GM19099 (cell line): ENCODE data around the gene DGKH.

ENCODE experiments used
- POLR2A ChIP-seq: IDR thresholded peaks from 3 replicates; pipeline ENCODE4 v1.6.1; 2011; ENCODE audit warnings: low read depth; ENCODE audit not compliant: insufficient read length; ENCODE audit errors: extremely low read depth

The DGKH gene

DNA sequence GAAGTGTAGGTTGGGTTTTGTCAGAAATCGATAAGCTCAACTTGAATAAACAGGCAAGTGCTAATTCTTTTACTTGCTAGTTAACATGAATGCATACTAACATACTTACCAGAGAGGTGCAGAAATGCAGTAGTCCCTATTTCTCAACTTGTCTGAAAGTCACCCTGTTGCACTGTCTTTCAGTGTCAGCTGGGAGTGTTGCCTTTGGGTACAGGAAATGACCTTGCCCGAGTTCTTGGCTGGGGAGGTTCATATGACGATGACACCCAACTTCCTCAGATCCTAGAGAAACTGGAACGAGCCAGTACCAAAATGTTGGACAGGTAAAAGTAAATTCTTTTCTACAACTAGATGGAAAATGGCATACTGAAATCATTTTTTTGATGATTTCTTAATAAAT lies 120.0 kb downstream of the DGKH start:
- no peak for TF ChIP-seq POLR2A

DNA sequence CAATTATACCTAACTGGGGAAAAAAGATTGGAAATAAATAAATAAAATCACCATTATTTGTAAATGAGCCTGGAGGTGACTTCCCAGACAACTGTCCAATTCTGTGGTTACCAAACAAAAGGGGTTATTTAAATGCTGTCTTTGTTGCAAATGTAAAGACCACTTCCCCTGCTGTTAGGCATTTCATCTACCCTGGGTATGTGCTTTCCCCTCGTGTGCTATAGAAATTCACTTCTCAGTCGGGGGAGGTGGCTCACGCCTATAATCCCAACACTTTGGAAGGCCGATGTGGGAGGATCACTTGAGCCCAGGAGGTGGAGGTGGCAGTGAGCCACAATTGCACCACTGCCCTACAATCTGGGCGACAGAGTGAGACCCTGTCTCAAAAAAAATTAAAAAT lies 121.6 kb downstream of the DGKH start:
- TF ChIP-seq POLR2A = no peak

DNA sequence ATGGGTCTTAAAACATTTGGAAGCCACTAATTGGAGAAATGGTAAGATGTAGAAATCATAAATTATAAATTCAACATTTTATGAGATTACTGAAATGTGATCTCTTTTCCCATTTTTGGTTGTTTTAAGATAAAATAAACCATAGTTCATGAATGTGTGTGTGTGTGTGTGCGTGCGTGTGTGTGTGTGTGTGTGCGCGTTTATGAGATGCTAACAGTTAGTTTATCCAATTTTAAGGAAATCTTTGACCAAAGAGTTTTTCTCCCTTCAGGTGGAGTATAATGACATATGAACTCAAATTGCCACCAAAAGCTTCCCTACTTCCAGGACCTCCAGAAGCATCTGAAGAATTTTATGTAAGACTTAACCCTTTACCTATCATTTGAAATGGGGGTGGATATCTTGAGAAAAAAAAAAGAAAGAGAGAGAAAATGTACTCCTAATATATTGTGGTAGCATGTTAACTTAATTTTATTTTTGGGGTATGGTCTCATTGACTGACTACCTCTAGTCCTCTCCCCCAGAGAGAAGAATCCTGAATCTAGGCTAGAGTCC lies 125.4 kb downstream of the DGKH start:
- no peak for TF ChIP-seq POLR2A

DNA sequence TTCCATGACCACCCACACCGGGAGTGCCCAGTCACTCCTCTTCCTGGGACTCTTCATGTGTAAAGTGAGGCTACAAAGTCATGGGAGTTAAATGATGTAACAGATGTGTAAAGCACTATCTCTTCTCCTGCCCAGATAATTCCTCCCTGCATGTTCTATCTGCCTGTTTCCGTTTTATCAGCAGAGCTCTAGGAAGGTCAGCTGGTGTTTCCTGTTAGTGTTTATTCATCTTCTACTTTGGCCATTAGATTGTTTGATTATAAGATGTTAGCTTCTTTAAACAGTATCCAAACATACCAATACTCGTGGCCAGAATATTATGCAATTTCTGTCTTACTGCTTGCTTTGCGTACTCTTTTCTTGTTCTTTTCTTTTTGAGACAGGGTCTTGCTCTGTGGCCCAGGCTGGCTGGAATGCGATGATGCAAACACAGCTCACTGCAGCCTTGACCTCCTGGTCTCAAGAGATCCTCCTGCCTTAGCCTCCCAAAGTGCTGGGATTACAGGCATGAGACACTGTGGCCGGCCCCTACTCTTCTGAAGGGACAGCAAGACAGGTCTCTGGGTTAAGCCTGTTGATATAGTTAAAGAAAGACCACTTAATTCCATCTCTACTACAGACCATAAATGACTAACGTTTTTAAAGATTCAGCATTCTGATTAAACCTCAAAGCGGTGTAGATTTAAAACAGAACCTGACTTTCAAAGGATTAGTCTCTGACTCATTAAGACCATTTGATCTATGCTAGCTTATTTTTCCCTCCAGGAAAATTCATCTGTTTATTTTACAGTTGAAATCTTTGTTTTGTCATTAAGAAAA lies 126.1 kb downstream of the DGKH start:
- no peak for TF ChIP-seq POLR2A

DNA sequence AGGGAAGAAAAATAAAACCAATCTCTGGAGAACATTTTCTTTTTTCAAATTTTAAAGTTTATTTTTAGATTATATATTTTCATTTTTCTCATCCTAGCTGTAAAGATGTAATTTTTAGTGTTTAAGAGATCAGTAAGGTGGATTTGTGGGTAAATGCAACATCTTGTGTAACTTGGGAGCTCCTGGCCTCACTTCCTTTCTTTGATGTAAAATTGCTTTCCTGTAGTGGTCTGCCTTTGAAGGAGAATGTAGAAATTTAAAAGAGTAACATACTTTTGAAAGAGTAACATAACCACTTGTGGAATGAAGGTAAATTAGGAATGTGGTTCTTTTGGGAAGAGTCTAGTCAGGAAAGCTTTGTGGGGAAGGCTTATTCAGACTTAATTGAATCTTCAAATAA lies 127.8 kb downstream of the DGKH start:
- TF ChIP-seq POLR2A = no peak

DNA sequence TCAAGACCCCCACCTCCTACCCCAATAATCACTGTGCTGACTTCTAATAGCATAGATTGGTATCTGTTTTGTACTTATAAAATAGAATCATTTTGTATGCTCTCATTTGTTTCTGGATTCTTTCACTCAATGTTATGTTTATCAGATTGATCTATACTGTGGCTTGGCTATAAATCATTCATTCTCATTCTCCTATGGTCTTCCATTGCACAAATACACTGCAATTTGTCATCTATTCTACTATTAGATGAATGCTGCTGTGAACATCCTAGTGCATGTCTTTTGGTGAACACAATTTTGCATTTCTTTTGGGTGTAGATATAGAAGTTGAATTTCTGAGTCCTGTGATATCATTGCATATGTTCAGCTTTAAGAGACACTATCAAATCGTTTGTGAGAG lies 128.7 kb downstream of the DGKH start:
- no peak for TF ChIP-seq POLR2A

DNA sequence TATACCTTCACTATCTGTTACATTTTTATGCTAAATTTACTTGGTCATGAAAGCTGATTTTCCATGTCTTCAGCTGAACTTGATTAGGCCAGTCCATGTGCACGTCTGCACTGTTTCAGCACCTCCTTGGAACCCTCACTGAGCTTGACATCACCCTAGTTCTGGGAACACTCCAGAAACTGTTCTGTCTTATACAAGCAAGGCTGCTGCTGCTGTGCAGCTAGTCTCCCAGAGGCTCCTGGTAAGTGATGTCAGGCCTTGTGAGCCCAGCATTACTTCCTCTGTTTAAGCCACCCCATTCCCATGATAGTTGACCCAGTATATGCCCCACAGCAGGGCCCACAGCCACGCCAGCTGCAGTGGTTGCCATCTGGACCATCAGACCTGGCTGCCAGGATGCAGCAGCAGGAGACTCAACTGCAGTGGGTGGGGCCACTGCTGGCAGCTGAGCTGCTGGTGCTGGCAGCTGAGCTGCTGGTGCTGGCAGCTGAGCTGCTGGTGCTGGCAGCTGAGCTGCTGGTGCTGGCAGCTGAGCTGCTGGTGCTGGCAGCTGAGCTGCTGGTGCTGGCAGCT lies 133.0 kb downstream of the DGKH start:
- TF ChIP-seq POLR2A = no peak

DNA sequence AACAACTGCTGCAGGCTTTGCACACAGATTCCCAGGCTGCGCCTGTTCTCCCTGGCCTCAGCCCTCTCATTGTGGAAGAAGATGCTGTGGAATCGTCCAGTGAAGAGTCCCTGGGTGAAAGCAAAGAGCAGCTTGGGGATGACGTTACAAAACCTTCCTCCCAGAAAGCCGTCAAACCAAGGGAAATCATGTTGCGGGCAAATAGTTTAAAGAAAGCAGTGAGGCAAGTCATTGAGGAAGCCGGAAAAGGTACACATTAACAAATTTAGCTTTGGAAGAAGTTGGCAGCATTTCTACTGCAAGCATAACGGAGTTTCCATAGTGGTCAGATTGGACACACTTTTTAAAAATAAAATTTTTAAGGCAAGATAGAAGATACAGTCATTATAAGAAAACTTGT lies 140.6 kb downstream of the DGKH start:
- TF ChIP-seq POLR2A = no peak

DNA sequence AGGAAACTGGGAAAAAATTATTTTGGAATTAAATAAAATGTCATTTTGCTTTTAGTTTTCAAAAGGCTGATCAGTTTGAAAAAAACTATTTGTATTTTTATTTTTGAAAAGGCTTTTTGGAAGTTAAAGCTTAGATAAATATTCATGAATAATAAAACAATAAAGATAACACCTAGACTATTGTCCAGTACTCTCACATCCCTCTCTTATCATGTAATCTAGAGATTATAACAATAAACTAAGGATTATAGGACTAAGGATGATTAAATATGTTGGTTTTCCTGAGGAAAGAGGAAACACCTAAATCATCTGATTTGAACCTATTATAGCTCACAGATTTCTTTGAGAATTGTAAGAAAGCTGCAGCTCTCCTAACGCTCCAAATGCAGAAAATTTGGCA lies 142.1 kb downstream of the DGKH start:
- no peak for TF ChIP-seq POLR2A

DNA sequence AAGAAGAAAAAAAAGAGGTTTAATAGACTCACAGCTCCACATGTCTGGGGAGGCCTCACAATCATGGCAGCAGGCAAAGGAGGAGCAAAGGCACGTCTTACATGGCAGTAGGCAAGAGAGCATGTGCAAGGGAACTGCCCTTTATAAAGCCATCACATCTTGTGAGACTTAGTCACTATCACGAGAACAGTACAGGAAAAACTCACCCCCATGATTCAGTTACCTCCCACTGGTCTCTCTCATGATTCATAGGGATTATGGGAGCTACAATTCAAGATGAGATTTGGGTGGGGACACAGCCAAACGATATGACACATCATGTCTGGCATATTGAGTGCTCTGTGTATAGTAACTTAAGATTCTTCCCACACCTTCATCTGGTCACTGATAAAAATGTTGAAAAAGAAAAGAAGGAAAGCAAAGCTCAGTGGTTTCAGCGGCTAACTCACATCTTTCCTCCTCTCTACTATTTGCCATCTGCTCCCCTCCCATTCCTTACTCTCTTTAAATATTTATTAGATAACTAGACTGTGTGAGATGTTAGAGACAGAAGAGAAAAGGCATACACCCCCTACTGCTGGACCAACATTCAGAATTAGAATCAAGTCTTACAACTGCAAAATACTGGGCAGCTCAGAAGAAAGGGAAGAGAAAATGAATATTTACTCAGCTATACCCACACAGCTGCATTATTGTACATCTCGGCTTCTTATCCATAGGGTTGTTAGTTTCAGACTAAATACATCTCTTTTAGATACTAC lies 163.4 kb downstream of the DGKH start:
- no peak for TF ChIP-seq POLR2A

DNA sequence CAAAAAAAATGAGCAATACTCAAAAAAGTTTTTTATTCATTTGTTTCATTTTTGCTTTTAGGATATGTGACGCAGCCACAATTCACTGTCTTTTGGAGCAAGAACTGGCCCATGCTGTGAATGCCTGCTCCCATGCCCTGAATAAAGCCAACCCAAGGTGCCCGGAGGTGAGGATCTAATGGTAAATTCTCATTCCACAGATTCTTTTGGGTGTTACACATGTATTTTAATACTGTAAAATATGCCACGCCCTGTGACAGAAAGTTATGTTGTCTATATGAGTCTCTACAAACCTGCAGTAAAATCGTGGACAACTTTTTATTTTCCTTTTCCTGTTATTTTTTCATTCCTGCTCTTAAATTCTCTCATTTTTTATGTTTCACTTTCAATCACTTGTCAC lies 166.0 kb downstream of the DGKH start:
- no peak for TF ChIP-seq POLR2A

DNA sequence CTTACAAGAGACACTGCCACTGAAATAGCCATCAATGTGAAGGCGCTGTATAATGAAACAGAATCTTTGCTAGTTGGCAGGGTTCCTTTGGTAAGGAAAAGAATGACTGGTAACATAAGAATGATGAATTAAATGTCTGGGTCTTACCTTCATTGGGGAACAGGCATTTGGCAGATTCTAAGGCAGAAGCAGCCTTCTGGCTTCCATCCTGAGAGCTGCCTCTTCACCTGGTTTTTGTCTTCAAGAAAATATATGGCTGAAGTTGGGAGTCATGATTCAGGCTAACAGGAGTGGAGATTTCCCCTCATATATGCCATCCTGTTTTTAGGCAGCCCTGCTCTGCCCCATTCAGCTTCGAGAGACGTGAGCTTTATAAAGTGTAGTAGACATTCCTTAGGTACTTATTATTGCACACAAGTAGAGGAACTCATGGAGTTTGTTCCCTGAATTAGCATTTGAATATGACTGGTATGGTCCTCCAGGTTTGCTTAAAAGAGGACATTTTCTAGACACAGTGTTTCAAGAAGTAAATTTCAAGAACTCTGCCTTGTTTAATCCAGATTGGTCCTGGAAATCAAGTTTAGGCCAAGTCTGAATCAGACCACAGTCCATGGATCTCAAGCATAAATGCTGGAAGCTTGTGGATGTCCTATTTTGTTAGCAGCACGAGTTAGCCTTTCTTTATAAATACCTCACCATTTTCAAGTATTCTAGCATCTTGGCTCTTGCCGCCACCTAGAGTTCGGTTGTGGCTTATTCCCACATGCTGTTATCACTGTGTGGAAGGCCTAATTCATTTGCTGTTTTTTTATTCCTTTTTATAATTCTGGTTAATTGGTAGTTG lies 167.4 kb downstream of the DGKH start:
- no peak for TF ChIP-seq POLR2A

DNA sequence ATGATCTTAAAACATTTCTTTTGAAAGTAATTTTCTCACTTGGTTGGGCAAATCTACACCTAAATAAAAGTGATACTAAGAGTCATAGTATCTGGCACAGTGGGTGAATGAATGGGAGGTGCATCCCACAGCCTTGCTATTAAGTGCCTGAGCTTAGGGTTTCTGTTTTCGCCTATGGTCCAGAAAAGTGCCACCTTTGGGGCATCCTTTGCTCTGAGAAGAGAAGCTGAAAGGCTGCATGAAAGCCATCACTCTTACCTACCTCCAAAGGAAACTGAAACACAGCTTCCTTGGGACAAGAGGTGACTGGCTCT lies 167.9 kb downstream of the DGKH start:
- no peak for TF ChIP-seq POLR2A

DNA sequence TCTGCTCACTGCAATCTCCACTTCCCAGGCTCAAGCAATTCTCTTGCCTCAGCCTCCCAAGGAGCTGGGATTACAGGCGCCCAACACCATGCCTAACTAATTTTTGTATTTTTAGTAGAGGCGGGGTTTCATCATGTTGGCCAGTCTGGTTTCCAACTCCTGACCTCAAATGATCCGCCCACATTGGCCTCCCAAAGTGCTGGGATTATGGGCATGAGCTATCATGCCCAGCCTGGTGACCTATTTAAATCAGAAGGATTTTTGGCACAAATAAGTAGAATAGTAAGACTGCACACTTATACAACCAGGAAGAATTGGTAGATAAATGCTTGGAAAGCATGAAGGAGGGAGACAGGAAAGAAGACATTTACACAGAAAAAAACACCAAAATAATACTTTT lies 170.1 kb downstream of the DGKH start:
- TF ChIP-seq POLR2A = no peak

DNA sequence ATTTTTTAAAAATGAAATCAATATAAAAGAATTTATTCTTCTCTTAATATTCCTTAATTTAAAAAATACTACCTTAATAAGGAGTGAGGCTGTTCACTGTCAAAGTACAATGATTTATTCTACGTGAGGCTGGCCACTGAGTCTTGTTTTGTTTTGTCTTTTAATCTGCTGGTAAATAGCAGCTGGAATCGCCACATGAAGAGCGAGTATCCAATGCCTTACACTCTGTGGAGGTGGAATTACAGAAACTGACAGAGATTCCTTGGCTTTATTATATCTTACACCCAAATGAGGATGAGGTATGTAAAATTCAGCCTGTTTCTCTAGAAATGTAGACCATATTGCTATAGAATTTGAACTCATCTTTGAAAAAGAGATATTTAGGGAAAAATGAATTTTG lies 170.6 kb downstream of the DGKH start:
- TF ChIP-seq POLR2A = no peak
